DMS 273 treated with DMSO at 0.1 percent for 48 hours (cell line): ENCODE results near the gene ADCK2.
A peak's percentile ranks its signal among the peaks of the same experiment; 100 is the strongest.
"Not testable (repeated sequence)": the region's sequence is repeated elsewhere in the genome, so short reads cannot be mapped to it uniquely, and the experiment has no call there.

Experiments
- DNase-seq: peaks from one replicate; lab custom pipeline; 2025; lab: John Stamatoyannopoulos, UW

ADCK2 gene

GRCh38 chr7:140693849-140694248 is 21.1 kb downstream of the ADCK2 start:
- not testable (repeated sequence) for DNase-seq

GRCh38 chr7:140694592-140694991 is 21.8 kb downstream of the ADCK2 start:
- DNase-seq, result no peak

GRCh38 chr7:140695381-140695780 is 22.6 kb downstream of the ADCK2 start:
- no peak for DNase-seq

GRCh38 chr7:140696024-140696679 is 23.4 kb downstream of the ADCK2 start:
- peak; percentile 76 for DNase-seq

GRCh38 chr7:140696680-140697446 is 24.1 kb downstream of the ADCK2 start, which contains the start of gene NDUFB2:
Gene NDUFB2 (plus strand): TSS chr7:140696708. CDS start chr7:140696745, 37 bp downstream.
- peak; percentile 76 for DNase-seq

- DNase-seq, result no peak
Measured at GRCh38 chr7:140697447-140698143, 24.9 kb downstream of the ADCK2 start.

- DNase-seq, result no peak
Measured at GRCh38 chr7:140698477-140698876, 25.7 kb downstream of the ADCK2 start.

GRCh38 chr7:140702774-140703173 is 30.0 kb downstream of the ADCK2 start:
- DNase-seq, result no peak

GRCh38 chr7:140704205-140704604 is 31.5 kb downstream of the ADCK2 start:
- no peak for DNase-seq

- no peak for DNase-seq
Measured at GRCh38 chr7:140707132-140707531, 34.4 kb downstream of the ADCK2 start.

GRCh38 chr7:140708764-140709163 is 36.0 kb downstream of the ADCK2 start:
- DNase-seq, result not testable (repeated sequence)

- not testable (repeated sequence) for DNase-seq
Measured at GRCh38 chr7:140712392-140712791, 39.6 kb downstream of the ADCK2 start.

- no peak for DNase-seq
Measured at GRCh38 chr7:140714331-140715040, 41.7 kb downstream of the ADCK2 start.

- no peak for DNase-seq
Measured at GRCh38 chr7:140719721-140720120, 47.0 kb downstream of the ADCK2 start.

GRCh38 chr7:140722254-140722653 is 49.5 kb downstream of the ADCK2 start:
- no peak for DNase-seq

GRCh38 chr7:140723006-140723405 is 50.3 kb downstream of the ADCK2 start:
- DNase-seq, result no peak

GRCh38 chr7:140723574-140723973 is 50.8 kb downstream of the ADCK2 start:
- no peak for DNase-seq

- DNase-seq, result no peak
Measured at GRCh38 chr7:140724706-140725105, 52.0 kb downstream of the ADCK2 start.

GRCh38 chr7:140726281-140726680 is 53.5 kb downstream of the ADCK2 start:
- DNase-seq, result peak; percentile 22

GRCh38 chr7:140732416-140732815 is 59.7 kb downstream of the ADCK2 start:
- no peak for DNase-seq

- no peak for DNase-seq
Measured at GRCh38 chr7:140734096-140734495, 61.4 kb downstream of the ADCK2 start.

- DNase-seq, result no peak
Measured at GRCh38 chr7:140734729-140735128, 62.0 kb downstream of the ADCK2 start.
